ENCODE data around the gene ZNF577. TPM values are rescaled to one million over a fixed set of nuclear protein-coding genes. Genes with fewer than 3 reads are reported as not detected.

Gene ZNF577
- total RNA-seq, 1 donor = 10.5 TPM

DNA sequence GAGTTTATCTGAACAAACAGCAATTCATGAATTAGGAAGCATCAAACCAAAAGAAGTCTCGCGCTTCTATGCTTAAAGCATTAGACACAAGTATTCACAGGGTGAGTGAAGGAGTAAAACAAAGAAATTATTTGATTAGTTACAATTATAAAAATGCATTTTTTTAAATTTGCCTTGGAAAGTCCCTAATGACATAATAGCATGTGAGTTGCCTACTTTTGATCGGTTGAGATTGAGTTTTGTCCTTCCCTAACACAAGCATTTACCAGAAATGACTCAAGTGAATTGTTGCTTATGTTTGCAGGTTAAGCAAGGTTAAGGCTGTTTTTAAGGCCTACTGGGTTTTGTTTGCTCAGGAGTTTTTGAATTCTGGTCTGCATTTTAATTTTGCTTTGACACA is 17.5 kb upstream of the ZNF577 start:
- peak overlapping the region; percentile 92 for H2AFZ ChIP-seq (ENCODE audit: low read length)
- TF ChIP-seq, protein P1, sequence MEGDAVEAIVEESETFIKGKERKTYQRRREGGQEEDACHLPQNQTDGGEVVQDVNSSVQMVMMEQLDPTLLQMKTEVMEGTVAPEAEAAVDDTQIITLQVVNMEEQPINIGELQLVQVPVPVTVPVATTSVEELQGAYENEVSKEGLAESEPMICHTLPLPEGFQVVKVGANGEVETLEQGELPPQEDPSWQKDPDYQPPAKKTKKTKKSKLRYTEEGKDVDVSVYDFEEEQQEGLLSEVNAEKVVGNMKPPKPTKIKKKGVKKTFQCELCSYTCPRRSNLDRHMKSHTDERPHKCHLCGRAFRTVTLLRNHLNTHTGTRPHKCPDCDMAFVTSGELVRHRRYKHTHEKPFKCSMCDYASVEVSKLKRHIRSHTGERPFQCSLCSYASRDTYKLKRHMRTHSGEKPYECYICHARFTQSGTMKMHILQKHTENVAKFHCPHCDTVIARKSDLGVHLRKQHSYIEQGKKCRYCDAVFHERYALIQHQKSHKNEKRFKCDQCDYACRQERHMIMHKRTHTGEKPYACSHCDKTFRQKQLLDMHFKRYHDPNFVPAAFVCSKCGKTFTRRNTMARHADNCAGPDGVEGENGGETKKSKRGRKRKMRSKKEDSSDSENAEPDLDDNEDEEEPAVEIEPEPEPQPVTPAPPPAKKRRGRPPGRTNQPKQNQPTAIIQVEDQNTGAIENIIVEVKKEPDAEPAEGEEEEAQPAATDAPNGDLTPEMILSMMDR (IDR thresholded peaks at IDR 0.05; ENCODE audit: extremely low read depth, low read depth, low read length) = no peak
- H3K27me3 ChIP-seq (ENCODE audit: insufficient read depth, low read length) = peaks cover 3% of the 10 kb centered on the region
- H3K4me1 ChIP-seq (ENCODE audit: insufficient read depth, low read length) = peaks cover 7% of the 10 kb centered on the region
- peak overlapping the region; percentile 90 for H3K4me2 ChIP-seq (ENCODE audit: insufficient read depth, low read length)
- H3K36me3 ChIP-seq (ENCODE audit: insufficient read depth, low read length) = no peaks in the 10 kb centered on the region
- DNase-seq (ENCODE audit: insufficient read length, low spot score, missing footprints) = no peak
- no peaks in the 10 kb centered on the region for H4K20me1 ChIP-seq (ENCODE audit: insufficient read depth, low read length)
- peaks cover 37% of the 10 kb centered on the region for H3K79me2 ChIP-seq (ENCODE audit: insufficient read depth, low read length)
- no peaks in the 10 kb centered on the region for H3K9me3 ChIP-seq (ENCODE audit: low read depth, low read length)
- H3K4me3 ChIP-seq (ENCODE audit: insufficient read depth, low read length) = peak overlapping the region; percentile 90
- no peak overlapping the region for H3K27ac ChIP-seq (ENCODE audit: low read depth, low read length)

DNA sequence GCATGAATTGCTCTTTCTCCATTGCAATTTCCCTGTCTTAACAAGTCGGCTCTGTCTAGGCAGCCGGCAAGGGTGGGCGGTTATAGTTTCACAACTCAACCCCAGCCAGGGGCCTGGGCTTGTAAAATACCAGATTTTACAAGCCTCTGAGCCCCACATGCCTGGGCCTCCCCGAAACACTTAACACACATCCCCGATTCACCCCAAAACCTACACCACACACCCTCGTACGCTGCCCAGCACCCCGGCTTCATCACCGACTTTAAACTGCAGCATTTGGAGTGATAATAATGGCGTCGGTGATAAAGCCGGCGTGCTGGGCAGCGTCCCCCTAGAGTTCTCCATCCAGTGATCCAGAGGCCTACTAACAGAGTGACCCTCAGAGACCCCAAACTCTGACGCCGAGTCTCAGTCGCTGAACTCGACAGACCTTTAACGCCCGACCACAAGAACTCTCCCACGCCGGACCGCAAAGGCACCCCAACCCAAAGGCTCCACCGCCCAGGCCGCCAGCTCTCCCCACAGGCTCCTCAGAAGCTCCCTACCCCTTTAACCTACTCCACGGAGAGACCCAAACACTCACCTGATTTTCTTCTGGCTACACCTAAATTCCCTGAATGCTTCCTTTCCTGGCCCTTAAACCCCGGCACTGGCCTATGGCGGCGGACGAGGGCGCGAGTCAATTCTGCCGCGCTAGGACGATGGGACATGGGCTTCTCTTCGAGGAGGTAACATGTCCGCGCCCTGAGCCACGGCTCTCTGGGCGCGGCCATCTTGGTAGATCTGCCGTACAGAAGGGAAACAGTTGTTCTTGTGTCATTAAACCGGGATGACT is 16.8 kb upstream of the ZNF577 start, which contains the start of gene ZNF649:
Gene ZNF649 (minus strand): TSS at position 687 of the 835 bp plus-strand sequence. CDS start 4,910 bp downstream, outside the sequence.
- Histone ChIP-seq H3K4me1 (ENCODE audit: insufficient read depth, low read length) (peaks cover 7% of the 10 kb centered on the region), H3K79me2 (ENCODE audit: insufficient read depth, low read length) (peaks cover 41% of the 10 kb centered on the region), H4K20me1 (ENCODE audit: insufficient read depth, low read length) (no peaks in the 10 kb centered on the region), H3K36me3 (ENCODE audit: insufficient read depth, low read length) (peaks cover 2% of the 10 kb centered on the region), H3K27ac (ENCODE audit: low read depth, low read length) (peak within 1 kb of the TSS; percentile 46), H3K9me3 (ENCODE audit: low read depth, low read length) (no peaks in the 10 kb centered on the region), H3K4me3 (ENCODE audit: insufficient read depth, low read length) (peak within 1 kb of the TSS; percentile 90), H2AFZ (ENCODE audit: low read length) (peak within 1 kb of the TSS; percentile 92), H3K4me2 (ENCODE audit: insufficient read depth, low read length) (peak within 1 kb of the TSS; percentile 90), H3K27me3 (ENCODE audit: insufficient read depth, low read length) (peaks cover 3% of the 10 kb centered on the region)
- peak; percentile 93 for DNase-seq (ENCODE audit: insufficient read length, low spot score, missing footprints)
- TF ChIP-seq, protein P1 (IDR thresholded peaks at IDR 0.05; ENCODE audit: extremely low read depth, low read depth, low read length) = no peak

DNA sequence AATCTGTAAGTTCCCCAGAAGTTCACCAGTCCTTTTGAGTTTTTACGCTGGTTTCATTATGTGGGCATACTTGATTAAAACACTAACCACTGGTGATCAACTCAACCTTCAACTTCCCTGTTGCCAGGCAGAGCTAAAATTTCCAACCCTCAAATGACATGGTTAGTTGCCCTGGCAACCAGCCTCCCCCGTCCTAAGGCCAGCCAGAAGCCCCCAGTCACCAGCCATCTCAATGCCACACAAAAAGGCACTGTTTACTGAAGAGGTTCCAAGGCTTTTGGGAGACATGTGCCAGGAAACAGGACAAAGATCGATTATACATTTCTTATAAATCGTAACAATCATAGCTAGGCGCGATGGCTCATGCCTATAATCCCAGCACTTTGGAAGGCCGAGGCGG is 15.4 kb upstream of the ZNF577 start:
- Histone ChIP-seq H2AFZ (ENCODE audit: low read length) (no peak overlapping the region), H3K4me2 (ENCODE audit: insufficient read depth, low read length) (peak overlapping the region; percentile 90), H3K4me3 (ENCODE audit: insufficient read depth, low read length) (no peak overlapping the region), H3K36me3 (ENCODE audit: insufficient read depth, low read length) (peaks cover 12% of the 10 kb centered on the region), H3K27me3 (ENCODE audit: insufficient read depth, low read length) (peaks cover 3% of the 10 kb centered on the region), H4K20me1 (ENCODE audit: insufficient read depth, low read length) (no peaks in the 10 kb centered on the region), H3K79me2 (ENCODE audit: insufficient read depth, low read length) (peaks cover 47% of the 10 kb centered on the region), H3K27ac (ENCODE audit: low read depth, low read length) (no peak overlapping the region), H3K4me1 (ENCODE audit: insufficient read depth, low read length) (peaks cover 7% of the 10 kb centered on the region), H3K9me3 (ENCODE audit: low read depth, low read length) (no peaks in the 10 kb centered on the region)
- DNase-seq (ENCODE audit: insufficient read length, low spot score, missing footprints) = no peak
- TF ChIP-seq, protein P1 (IDR thresholded peaks at IDR 0.05; ENCODE audit: extremely low read depth, low read depth, low read length) = no peak

DNA sequence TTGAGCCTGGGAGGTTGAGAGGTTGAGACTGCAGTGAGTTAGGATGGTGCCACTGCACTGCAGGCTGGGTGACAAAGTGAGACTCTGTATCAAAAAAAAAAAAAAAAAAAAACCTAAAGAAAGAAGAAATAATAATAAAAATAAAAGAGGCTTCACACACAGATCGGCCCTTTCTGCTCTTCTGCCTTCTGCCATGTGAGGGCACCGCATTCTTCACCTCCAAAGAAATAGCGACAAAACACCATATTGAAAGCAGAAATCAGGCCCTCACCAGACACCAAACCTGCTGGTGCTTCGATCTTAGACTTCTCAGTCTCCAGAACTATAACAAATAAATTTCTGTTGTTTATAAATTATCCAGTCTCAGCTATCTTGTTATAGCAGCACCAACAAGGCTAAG is 14.1 kb upstream of the ZNF577 start:
- no peak for DNase-seq (ENCODE audit: insufficient read length, low spot score, missing footprints)
- H4K20me1 ChIP-seq (ENCODE audit: insufficient read depth, low read length) = no peaks in the 10 kb centered on the region
- H3K4me3 ChIP-seq (ENCODE audit: insufficient read depth, low read length) = no peak overlapping the region
- H3K36me3 ChIP-seq (ENCODE audit: insufficient read depth, low read length) = peaks cover 24% of the 10 kb centered on the region
- H3K79me2 ChIP-seq (ENCODE audit: insufficient read depth, low read length) = peaks cover 51% of the 10 kb centered on the region
- H2AFZ ChIP-seq (ENCODE audit: low read length) = no peak overlapping the region
- H3K27me3 ChIP-seq (ENCODE audit: insufficient read depth, low read length) = peaks cover 3% of the 10 kb centered on the region
- no peak overlapping the region for H3K4me2 ChIP-seq (ENCODE audit: insufficient read depth, low read length)
- H3K9me3 ChIP-seq (ENCODE audit: low read depth, low read length) = no peaks in the 10 kb centered on the region
- TF ChIP-seq, protein P1 (IDR thresholded peaks at IDR 0.05; ENCODE audit: extremely low read depth, low read depth, low read length) = no peak
- peaks cover 7% of the 10 kb centered on the region for H3K4me1 ChIP-seq (ENCODE audit: insufficient read depth, low read length)
- H3K27ac ChIP-seq (ENCODE audit: low read depth, low read length) = no peak overlapping the region

Measured in osteoblast (primary cell).